HG03521 (cell line): Measurements from ENCODE around the gene ZNF780B.

Experiments used
- ATAC-seq: cut with Tn5 transposase; IDR thresholded peaks from one replicate; pipeline ENCODE4 v1.9.1; 2021; ENCODE audit warnings: mild to moderate bottlenecking, moderate library complexity; ENCODE audit not compliant: unreplicated experiment

Gene ZNF780B

DNA sequence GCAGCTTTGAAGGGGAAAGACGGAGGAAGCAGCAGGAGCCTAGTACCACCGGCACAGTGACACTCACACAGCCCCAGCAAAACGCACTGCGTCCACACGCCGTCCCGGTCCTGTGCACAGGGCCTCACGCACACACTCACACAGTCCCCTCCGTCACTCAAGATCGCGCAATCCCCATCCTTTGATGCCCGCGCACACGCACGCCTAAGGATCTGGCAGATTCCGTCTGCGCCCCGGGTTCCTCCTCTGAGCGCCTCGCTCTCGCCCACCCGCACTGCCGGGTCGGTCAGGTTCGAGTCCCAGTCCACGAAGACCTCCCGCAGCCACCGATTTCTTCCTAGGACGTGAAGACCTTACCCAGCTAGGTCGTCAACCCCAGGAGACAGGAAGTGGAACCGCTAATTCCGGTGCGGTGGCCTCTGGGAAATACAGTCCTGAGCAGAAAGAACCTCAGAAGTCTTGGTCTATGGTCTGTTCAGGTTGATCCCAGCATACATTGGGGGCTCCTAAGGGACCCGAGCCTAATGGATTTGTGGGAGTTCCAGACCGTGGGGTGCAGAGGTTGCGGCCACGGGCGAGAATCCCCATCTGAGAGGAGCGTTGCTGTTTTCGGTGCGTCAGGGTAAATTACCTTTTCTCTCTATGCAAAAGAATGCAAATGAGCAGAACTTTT is at the start of gene ZNF780B:
ZNF780B (minus strand) TSS at position 400 of the 673 bp plus-strand sequence. CDS start 5,899 bp downstream, outside the sequence.
- ATAC-seq, result peak; percentile 80

- no peak for ATAC-seq
Observed at GRCh38 chr19:40104754-40105153, 48.7 kb upstream of the ZNF780B start.

DNA sequence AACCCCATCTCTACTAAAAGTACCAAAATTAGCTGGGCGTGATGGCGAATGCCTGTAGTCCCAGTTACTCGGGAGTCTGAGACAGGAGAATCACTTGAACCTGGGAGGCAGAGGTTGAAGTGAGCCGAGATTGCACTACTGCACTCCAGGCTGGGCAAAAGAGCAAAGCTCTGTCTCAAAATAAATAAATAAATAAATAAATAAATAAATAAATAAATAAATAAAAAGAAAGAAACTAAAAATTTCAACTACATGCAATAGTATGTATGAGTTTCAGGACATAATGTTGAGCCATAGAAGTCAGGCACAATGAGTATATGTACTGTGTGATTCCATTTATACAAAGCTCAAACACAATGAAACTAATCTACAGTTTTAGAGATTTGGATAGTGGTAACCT is 47.6 kb upstream of the ZNF780B start:
- ATAC-seq, result no peak

DNA sequence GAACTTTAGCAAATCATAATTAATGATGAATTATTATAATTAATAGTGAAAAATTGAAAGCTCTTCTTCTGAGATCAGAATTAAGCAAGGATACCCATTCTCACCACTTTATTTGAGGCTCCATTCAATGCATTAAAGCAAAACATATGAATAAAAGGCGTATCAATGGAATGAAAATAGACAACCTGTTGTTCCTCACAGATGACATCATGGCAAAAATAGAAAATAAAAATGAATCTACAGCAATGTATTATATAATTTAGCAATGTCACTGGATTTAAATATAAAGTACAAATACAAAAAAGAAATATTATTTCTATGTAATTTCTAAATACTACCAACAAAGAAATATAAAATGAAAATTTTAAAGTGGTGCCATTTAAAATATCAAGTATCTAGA is 45.8 kb upstream of the ZNF780B start:
- no peak for ATAC-seq

GRCh38 chr19:40093416-40093815 is 37.4 kb upstream of the ZNF780B start:
- ATAC-seq, result no peak

- ATAC-seq, result no peak
Observed at GRCh38 chr19:40091205-40092129, 35.4 kb upstream of the ZNF780B start.

DNA sequence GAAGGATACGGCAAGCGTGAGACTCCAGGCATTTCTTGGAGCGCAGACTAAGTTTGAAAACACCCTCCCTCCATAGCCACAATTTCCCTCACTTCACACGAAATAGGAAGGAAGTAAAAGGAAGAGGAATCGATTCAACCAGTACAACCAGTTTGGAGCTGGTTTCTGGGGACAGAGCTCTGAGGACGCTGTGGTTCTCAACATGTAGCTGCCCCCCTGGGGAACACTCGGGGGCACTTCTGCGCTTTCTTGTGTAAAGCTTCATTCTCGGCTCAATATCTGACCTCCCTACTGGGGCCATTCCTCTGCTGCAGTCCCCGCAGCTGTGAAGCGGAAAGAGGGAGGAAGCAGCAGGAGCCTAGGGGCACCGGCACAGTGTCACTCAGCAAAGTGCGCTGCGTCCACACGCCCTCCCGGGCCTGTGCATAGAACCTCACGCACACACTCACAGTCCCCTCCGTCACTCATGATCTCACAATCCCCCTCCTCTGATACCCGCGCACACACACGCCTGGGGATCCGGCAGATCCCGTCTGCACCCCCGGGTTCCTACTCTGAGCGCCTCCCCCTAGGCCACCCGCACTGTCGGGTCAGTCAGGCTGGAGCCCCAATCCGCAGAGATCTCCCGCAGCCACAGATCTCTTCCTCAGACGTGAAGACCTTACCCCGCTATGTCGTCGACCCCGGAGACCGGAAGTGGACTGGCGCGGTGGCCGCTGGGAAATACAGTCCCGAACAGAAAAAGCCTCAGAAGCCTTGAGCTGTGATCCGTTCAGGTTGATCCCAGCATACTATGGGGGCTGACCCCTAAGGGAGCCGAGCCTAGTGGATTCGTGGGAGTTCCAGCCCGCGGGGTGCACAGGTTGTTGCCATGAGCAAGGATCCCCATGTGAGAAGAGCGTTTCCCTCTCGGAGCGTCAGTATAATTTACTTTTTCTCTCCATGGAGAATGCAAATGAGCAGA is 34.5 kb upstream of the ZNF780B start, which contains the start of gene ZNF780A:
ZNF780A (minus strand) TSS at position 703 of the 964 bp plus-strand sequence. CDS start 6,190 bp downstream, outside the sequence.
- ATAC-seq, result peak; percentile 55

- ATAC-seq, result no peak
Observed at GRCh38 chr19:40089462-40089861, 33.4 kb upstream of the ZNF780B start.

DNA sequence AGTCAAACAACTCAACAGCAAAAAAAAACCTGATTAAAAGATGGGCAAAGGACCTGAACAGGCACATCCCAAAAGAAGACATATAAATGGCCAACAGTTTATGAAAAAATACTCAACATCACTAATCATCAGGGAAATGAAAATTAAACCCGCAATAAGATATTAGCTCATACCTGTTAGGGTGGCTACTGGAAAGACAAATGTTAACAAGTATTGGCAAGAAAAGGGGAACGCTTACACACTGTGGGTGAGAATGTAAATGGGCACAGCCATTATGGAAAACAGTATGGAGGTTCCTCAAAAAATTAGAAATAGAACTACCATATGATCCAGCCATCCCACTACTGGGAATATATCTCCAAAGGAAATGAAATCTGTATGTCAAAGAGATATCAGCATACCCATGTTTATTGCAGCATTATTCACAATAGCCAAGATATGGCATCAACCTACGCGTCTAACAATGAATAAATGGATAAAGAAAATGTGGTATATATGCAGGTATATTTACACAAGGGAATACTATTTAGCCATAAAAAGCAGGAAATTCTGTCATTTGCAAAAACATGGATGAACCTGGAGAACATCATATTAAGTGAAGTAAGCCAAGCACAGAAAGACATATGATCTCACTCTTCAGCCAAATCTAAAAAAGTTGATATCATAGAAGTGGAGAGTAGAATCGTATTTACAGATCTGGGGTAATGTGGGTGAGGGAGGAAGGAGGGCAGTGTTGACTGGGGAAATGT is 32.4 kb upstream of the ZNF780B start:
- ATAC-seq, result no peak

DNA sequence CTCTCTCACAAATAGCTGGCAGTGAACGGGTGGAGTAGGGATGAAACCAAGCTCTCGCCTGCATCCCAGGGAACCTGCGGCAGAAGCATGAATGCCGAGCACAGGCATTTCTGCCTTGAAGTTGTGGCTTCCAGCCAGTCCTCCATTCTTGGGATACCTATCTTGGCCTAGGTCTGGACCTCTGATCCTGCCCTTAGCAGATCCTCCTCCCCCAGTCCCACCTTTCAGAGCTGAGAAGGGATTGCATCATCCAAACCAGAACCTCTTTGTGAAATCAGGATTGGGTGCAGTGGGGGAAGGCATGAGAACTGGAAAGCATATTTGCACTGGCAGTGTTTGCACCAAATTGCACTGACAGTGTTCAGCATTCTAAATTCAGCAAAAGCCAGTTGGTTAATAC is 28.9 kb upstream of the ZNF780B start:
- ATAC-seq, result no peak

GRCh38 chr19:40081411-40081810 is 25.4 kb upstream of the ZNF780B start:
- no peak for ATAC-seq

GRCh38 chr19:40080289-40080688 is 24.3 kb upstream of the ZNF780B start:
- no peak for ATAC-seq

DNA sequence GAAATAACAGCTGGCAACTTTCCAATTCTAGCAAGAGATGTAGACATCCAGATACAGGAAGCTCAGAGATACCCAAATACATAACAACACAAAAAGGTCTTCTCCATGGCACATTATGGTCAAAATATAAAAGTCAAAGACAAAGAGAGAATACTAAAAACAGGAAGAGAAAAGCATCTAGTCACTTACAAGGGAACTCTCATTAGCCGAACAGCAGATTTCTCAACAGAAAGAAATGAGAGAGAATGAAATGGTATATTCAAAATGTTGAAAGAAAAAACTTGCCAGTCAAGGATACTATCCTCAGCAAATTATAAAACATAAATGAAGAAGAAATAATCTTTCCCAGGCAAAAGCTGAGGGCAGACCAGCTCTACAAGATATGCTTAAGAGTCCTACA is 22.3 kb upstream of the ZNF780B start:
- ATAC-seq, result no peak

DNA sequence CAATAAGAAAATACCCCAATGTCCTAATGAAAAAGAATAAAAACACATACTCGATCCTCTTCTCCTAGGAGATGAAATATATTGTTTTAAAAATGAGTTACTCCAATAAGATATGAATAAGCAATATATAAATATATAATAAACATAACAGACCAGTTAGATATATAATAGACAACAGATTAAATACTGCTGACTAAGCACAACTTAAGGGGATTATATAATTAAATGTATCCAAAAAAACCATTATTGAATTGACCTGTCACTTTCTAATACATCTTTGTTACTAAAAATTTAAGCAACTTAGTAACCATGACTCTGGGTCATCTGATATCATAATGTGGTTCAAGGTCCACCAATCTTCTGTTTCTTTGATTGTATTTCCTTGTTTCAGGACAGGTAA is 14.0 kb upstream of the ZNF780B start:
- ATAC-seq, result no peak

GRCh38 chr19:40059624-40060023 is 3.6 kb upstream of the ZNF780B start:
- ATAC-seq, result no peak

- ATAC-seq, result no peak
Observed at GRCh38 chr19:40057166-40057565, 1.1 kb upstream of the ZNF780B start.

- ATAC-seq, result no peak
Observed at GRCh38 chr19:40056505-40056904, 474 bp upstream of the ZNF780B start.

GRCh38 chr19:40055049-40055448 is 982 bp downstream of the ZNF780B start:
- no peak for ATAC-seq

GRCh38 chr19:40054632-40055031 is 1.4 kb downstream of the ZNF780B start:
- no peak for ATAC-seq

DNA sequence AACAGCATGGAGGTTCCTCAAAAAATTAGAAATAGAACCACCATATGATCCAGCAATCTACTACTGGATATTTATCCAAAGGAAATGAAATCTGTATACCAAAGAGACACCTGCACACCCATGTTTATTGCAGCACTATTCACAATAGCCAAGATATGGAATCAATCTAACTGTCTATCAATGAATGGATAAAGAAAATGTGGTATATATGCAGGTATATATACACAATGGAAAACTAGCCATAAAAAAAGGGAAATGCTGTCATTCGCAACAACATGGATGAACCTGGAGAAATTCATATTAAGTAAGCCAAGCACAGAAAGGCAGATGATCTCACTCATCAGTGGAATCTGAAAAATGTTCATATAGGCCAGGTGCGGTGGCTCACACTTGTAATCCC is 2.5 kb downstream of the ZNF780B start:
- ATAC-seq, result no peak
